Skin epidermis (tissue), 12 donors: ENCODE results near the gene CMC2.

Source experiments
- H3K27ac ChIP-seq, 21 experiments: fragments of 200-600 bp; sonication (generic) in 11 of 21; one replicate each; pipeline ENCODE4 v1.5.0; 2020; ENCODE audit warnings: mild to moderate bottlenecking in 3 of 21, inconsistent platforms in 2 of 21, moderate library complexity in 2 of 21
- H3K4me3 ChIP-seq, 7 experiments: fragments of 200-600 bp; sonication (generic) in 2 of 7; one replicate each; pipeline ENCODE4 v1.5.0; 2020; ENCODE audit warnings: inconsistent platforms in 2 of 7, mild to moderate bottlenecking in 2 of 7, moderate library complexity in 1 of 7

CMC2 gene

GRCh38 chr16:81003610-81004460 lies 2.9 kb downstream of the CMC2 start:
- Histone ChIP-seq H3K4me3 (peak overlapping the region in 3 of 7 experiments; percentile 2 to 34 (median 15)), H3K27ac (peak overlapping the region in 15 of 21 experiments; percentile 6 to 76 (median 41))

- H3K4me3 ChIP-seq = no peak overlapping the region
- peak overlapping the region in 2 of 21 experiments; percentile 41 to 63 for H3K27ac ChIP-seq
Observed at GRCh38 chr16:81003064-81003463, 3.6 kb downstream of the CMC2 start.

DNA sequence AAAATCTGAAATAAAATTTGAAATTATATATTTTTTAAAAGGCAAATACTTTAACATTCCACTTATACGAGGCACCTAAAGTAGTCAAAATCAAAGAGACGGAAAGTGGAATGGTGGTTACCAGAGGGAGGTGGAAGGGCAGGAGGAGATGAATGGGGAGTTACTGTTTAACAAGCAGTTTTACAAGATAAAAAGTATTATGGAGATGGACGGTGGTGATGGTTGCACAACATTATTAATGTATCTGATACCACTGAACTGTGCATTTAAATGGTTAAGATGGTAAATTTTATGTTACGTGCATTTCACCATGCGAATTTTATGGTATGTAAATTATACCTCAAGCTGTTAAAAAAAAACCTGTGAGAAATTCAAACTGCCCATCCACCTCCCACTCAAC lies 5.4 kb downstream of the CMC2 start:
- H3K4me3 ChIP-seq = no peak overlapping the region
- no peak overlapping the region for H3K27ac ChIP-seq

- Histone ChIP-seq H3K27ac (no peak overlapping the region), H3K4me3 (no peak overlapping the region)
Observed at GRCh38 chr16:81000873-81001272, 5.8 kb downstream of the CMC2 start.

GRCh38 chr16:80997964-80998620 lies 8.6 kb downstream of the CMC2 start:
- Histone ChIP-seq H3K4me3 (peak overlapping the region in 1 of 7 experiments; percentile 0), H3K27ac (peak overlapping the region in 9 of 21 experiments; percentile 8 to 82 (median 56))

DNA sequence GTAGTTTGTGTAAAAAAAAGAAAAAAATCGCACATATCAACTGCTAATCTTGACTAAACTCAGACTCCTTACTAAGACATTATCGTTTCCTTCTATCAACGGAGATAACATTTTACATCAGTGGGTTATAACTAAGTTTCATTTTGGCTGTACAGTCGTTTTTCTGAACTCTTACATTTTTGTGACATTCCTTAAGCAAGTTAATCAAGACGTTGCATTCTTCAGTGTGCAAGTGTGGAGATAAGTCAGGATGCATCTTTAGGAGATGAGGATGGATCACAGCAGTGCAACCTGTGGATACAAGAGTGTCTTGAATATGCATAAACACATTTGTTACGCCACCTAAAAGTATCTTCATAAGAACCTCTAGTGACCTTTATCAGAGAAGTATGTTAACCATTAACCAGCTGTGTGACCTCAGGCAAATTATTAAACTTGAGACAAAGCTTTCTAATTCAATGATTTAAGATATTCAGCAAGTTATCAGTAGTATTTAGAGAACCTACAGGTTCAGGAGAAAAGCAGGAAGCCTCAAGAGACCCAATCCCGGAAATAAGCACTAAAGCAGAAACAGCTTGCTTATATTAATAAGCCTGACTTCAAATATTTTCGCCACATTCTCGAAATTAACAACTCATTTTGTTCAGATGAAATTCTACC lies 9.4 kb downstream of the CMC2 start:
- Histone ChIP-seq H3K4me3 (peak overlapping the region in 5 of 7 experiments; percentile 2 to 13 (median 6)), H3K27ac (peak overlapping the region in 13 of 21 experiments; percentile 8 to 82 (median 56))

- H3K27ac ChIP-seq = peak overlapping the region in 10 of 21 experiments; percentile 8 to 82 (median 59)
- H3K4me3 ChIP-seq = peak overlapping the region in 3 of 7 experiments; percentile 6 to 13 (median 11)
Observed at GRCh38 chr16:80996688-80997138, 10.0 kb downstream of the CMC2 start.

GRCh38 chr16:80994451-80994850 lies 12.2 kb downstream of the CMC2 start:
- H3K27ac ChIP-seq = no peak overlapping the region
- no peak overlapping the region for H3K4me3 ChIP-seq

GRCh38 chr16:80993834-80994233 lies 12.9 kb downstream of the CMC2 start:
- Histone ChIP-seq H3K27ac (peak overlapping the region in 3 of 21 experiments; percentile 37 to 53 (median 50)), H3K4me3 (no peak overlapping the region)

DNA sequence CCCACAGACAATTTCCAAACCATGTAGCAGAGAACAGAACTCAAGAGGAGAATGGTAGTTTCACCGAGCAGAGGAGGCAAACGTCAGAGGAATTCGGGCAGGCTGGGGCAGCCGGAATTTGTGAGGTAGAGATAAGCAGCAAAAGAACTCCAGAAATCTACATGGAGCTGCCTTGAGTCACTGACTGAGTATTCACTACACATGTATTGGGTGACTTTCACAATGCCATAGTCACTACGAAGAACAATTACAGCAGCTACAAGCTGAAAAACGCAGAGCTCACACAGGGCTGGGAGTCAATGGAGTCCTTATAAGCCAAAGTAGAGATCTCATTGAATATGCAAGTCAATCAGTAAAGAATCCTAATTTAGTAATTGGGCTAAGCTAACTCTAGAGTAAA lies 13.4 kb downstream of the CMC2 start:
- Histone ChIP-seq H3K4me3 (no peak overlapping the region), H3K27ac (peak overlapping the region in 8 of 21 experiments; percentile 9 to 67 (median 50))

DNA sequence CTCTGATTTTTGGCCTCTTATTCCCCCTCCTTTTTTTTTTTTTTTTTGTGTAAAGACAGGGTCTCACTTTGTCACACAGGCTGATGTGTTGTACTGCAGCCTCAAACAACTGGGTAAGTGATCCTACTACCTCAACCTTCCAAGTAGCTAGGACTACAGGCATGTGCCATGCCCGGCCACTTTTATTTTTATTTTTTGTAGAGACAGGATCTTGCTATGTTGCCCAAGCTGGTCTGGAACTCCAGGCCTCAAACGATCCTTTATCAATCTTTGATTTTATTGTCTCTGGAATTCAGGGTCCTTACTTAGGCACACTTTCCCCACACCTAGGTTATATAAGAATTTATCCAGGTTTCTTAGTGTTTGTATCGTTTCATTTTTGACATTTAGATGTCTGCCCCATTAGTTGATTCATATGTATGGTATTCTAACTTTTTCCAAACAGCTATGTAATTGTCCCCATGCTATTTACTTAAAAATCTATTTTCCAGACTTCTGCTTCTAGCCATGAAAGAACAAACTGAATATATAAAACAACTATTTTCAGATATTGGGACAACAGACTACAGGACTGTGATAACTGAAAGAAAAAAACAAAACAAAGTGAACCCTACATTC lies 13.9 kb downstream of the CMC2 start:
- Histone ChIP-seq H3K27ac (peak overlapping the region in 8 of 21 experiments; percentile 9 to 67 (median 50)), H3K4me3 (no peak overlapping the region)

GRCh38 chr16:80991792-80992430 lies 14.8 kb downstream of the CMC2 start:
- Histone ChIP-seq H3K27ac (no peak overlapping the region), H3K4me3 (no peak overlapping the region)

DNA sequence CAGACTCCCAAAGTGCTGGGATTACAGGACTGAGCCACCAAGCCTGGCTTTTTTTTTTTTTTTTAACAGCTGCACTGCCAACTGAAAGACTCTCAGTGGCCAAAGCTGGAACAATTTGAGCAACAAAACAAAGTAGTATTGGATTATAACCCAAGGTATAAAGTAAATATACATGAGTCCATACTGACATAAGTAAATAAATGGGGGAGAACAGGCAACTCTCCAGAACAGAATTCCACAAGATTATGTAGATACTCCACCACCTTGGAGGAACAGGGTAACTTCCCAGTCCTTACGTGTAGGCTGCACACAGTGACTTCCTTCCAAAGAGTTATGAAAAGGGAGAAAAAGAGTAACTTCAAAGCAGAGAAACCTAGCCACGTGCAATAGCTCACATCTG lies 15.7 kb downstream of the CMC2 start:
- Histone ChIP-seq H3K4me3 (no peak overlapping the region), H3K27ac (no peak overlapping the region)

DNA sequence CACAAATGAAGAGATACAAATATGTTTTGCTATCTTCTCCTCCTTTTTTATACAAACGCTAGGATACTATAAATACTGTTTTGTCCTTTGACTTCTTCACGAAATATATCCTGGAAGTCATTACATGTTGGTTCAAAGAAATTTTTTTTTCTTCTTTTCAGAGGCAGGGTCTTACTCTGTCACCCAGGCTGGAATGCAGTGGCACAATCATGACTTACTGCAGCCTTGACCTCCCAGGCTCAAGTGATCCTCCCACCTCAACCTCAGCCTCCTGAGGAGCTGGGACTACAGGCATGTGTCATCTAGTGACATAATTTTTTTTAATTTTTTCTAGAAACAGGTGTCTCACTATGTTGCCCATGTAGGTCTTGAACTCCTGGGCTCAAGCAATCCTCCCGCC lies 16.1 kb downstream of the CMC2 start:
- no peak overlapping the region for H3K27ac ChIP-seq

DNA sequence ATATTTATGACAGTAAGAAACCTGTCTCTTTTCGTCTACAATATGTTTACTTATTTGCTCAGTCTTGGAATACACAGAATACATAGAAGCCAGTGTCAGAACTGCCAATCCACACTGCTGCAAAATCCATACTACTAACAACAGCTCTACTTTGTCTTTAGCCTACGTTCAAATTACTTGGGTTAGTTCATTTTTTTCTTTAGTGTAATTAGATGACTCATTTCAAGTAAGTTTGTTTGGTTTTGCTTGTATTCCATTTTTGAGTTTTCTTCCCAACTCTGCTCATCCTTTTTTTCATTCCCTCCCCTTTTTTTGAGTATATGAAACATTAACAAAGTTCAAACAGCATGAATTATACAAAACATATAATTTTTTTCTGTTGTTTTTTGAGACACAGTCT lies 16.9 kb downstream of the CMC2 start:
- H3K27ac ChIP-seq = no peak overlapping the region
- H3K4me3 ChIP-seq = no peak overlapping the region

More for the DNA sequence above, 16.1 kb downstream of the CMC2 start:
- no peak overlapping the region for H3K4me3 ChIP-seq

GRCh38 chr16:80988756-80989155 lies 17.9 kb downstream of the CMC2 start:
- H3K27ac ChIP-seq = no peak overlapping the region
- no peak overlapping the region for H3K4me3 ChIP-seq

GRCh38 chr16:80986557-80986956 lies 20.1 kb downstream of the CMC2 start:
- H3K27ac ChIP-seq = no peak overlapping the region

DNA sequence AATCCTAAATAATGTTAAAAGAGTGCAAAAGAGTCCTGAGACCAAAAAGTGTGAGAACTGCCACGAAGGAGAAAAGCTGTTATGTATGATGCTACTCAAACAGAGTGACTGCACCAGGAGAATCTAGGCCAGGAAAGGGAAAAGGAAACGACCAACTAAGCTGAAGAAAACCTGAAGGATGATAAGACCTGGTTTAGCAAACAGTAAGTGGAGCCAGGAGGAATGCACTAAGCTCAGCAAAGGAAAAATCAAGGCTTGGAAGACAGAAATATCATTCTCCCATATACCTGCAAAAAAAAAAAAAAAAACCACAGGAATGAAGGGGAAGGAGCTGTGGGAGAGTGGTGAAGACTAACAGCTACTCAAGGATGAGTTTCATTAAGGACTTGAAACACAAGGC lies 21.1 kb downstream of the CMC2 start:
- H3K27ac ChIP-seq = no peak overlapping the region
- H3K4me3 ChIP-seq = no peak overlapping the region

More at GRCh38 chr16:80986557-80986956, 20.1 kb downstream of the CMC2 start:
- no peak overlapping the region for H3K4me3 ChIP-seq
